Right lobe of liver (tissue), 4 donors: ENCODE results near the gene PPM1N.

Source experiments
- POLR2A ChIP-seq: fragments of 450-650 bp; IDR thresholded peaks from one replicate; pipeline ENCODE4 v1.6.1; 2017; ENCODE audit warnings: antibody characterized with exemption, mild to moderate bottlenecking
- TF ChIP-seq, protein P1 (sequence below), 4 donors: fragments of 200-600 bp in 3 of 4; fragments of 450-650 bp in 1 of 4; IDR thresholded peaks; one replicate each; pipeline versions ENCODE4 v1.5.1 to v1.8.0; 2016 to 2022; ENCODE audit warnings: antibody characterized with exemption in 4 of 4, mild to moderate bottlenecking in 2 of 4
- donor health status: DM: no; HTN: no; CAD: no.
- donor health status: DM: no; HTN: no; CAD: no.
- donor health status: DM: no; HTN: yes; CAD: no.

DNA sequence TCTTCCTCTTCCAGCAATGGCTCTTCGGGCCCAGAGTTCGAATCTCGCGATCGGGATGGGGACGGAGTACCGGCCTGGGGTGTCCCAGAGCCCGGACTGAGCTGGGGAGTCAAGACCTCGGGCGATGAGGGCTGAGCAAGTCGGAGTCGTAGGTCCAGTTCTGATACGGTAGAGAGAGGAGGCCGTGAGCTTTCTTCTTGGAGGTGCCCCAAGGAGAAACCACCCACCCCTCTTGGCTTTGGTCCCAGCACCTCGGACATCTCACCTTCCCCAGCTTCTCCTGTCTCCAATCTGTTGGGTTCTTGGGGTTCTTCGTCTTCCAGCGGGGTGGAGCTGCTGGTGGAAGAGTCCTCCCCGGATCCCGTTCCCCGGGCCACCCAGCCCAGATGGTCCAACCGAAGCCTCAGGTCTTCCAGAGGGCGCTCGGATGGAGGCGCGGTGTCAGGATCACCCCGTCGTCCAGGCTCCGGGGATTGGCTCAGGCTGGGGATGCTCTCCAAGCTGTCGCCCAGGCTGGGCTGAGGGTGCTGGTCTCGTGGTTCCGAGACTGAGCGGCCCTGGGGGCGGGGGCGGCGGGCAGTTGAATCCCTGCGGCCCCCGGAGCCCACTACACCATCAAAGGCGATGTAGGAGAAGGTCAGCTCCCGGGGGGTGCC lies 3.9 kb upstream of the PPM1N start:
- TF ChIP-seq, protein P1, sequence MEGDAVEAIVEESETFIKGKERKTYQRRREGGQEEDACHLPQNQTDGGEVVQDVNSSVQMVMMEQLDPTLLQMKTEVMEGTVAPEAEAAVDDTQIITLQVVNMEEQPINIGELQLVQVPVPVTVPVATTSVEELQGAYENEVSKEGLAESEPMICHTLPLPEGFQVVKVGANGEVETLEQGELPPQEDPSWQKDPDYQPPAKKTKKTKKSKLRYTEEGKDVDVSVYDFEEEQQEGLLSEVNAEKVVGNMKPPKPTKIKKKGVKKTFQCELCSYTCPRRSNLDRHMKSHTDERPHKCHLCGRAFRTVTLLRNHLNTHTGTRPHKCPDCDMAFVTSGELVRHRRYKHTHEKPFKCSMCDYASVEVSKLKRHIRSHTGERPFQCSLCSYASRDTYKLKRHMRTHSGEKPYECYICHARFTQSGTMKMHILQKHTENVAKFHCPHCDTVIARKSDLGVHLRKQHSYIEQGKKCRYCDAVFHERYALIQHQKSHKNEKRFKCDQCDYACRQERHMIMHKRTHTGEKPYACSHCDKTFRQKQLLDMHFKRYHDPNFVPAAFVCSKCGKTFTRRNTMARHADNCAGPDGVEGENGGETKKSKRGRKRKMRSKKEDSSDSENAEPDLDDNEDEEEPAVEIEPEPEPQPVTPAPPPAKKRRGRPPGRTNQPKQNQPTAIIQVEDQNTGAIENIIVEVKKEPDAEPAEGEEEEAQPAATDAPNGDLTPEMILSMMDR (IDR thresholded peaks at IDR 0.05): no peak
- TF ChIP-seq POLR2A: no peak
